HepG2 (cell line): Measurements from ENCODE around the gene BMF. TPM values are rescaled to one million over a fixed set of nuclear protein-coding genes. Genes with fewer than 3 reads are reported as not detected.
"Not testable (repeated sequence)": the region's sequence is repeated elsewhere in the genome, so short reads cannot be mapped to it uniquely, and the experiment has no call there.

Source experiments
- ATAC-seq: fragments of 200-7000 bp; cut with Tn5 transposase; 3 replicates; pipeline ENCODE4 v1.9.1; 2020; ENCODE audit warnings: mild to moderate bottlenecking, moderate library complexity
- BruUV-seq: library from RNA; stranded (reverse); fragments of 400-500 nt; replicated peaks from 2 replicates; lab custom pipeline; 2021; lab: Mats Ljungman, UMichigan
- CTCF ChIA-PET: fragments of 300-600 bp; formaldehyde crosslinking; extraction: SDS; loops from one replicate; lab custom pipeline; 2021; ENCODE audit warnings: low total read pairs, inconsistent platforms, low intra/inter-chr PET ratio; lab: Yijun Ruan, JAX
- POLR2A ChIA-PET: fragments of 350-600 bp; sonication (Branson Sonifier 250); formaldehyde crosslinking; loops from one replicate; lab custom pipeline; 2020; ENCODE audit warnings: antibody characterized with exemption, inconsistent platforms; lab: Yijun Ruan, JAX
- DNase-seq: peaks from one replicate; pipeline ENCODE4 v3.0.0-alpha.2; 2015; ENCODE audit warnings: low spot score
- FAIRE-seq: peaks from 3 replicates; lab custom pipeline; 2011; peaks lifted over from hg19 to GRCh38; lab: Jason Lieb, UNC
- H2AFZ ChIP-seq: one replicate; pipeline ENCODE4 v1.6.1; 2011; ENCODE audit warnings: low read length, inconsistent platforms
- H3K27ac ChIP-seq: fragments of 300-600 bp; 3 replicates; pipeline ENCODE4 v1.8.0; 2011; ENCODE audit warnings: mixed run types, mild to moderate bottlenecking, mixed read lengths, low read length, inconsistent platforms; ENCODE audit not compliant: insufficient read depth; ENCODE audit errors: extremely low read length
- H3K27me3 ChIP-seq, 2 experiments: fragments of 200-600 bp in 1 of 2; 2 replicates in 1 of 2; 3 replicates in 1 of 2; pipeline versions ENCODE4 v1.6.0 to v1.8.0; 2011; ENCODE audit warnings: low read length in 2 of 2, mild to moderate bottlenecking in 2 of 2, moderate library complexity in 2 of 2, inconsistent platforms in 1 of 2; ENCODE audit not compliant: insufficient read depth in 2 of 2, control insufficient read depth in 1 of 2
- H3K36me3 ChIP-seq, 2 experiments: fragments of 200-600 bp in 1 of 2; replicated peaks in 1 of 2; 2 replicates in 1 of 2; 3 replicates in 1 of 2; pipeline versions ENCODE4 v1.5.1 to v1.8.0; 2011; ENCODE audit warnings: low read length in 2 of 2, inconsistent platforms in 1 of 2; ENCODE audit not compliant: insufficient read depth in 2 of 2, control insufficient read depth in 1 of 2
- H3K4me1 ChIP-seq: 2 replicates; pipeline ENCODE4 v1.5.1; 2012; ENCODE audit warnings: low read length, inconsistent platforms; ENCODE audit not compliant: insufficient read depth
- H3K4me2 ChIP-seq: 2 replicates; pipeline ENCODE4 v1.6.0; 2011; ENCODE audit warnings: low read depth, low read length, inconsistent platforms
- H3K4me3 ChIP-seq, 3 experiments: fragments of 200-600 bp in 1 of 3; sonication (generic), shearing (Covaris generic) in 1 of 3; replicated peaks in 1 of 3; 2 replicates each; pipeline ENCODE4 v1.5.1; 2011 to 2016; ENCODE audit warnings: low read length in 3 of 3, inconsistent platforms in 2 of 3, low read depth in 2 of 3, mild to moderate bottlenecking in 2 of 3, control low read depth in 1 of 3, mixed read lengths in 1 of 3; ENCODE audit not compliant: insufficient read depth in 1 of 3
- H3K79me2 ChIP-seq: one replicate; pipeline ENCODE4 v1.6.1; 2011; ENCODE audit warnings: low read length, inconsistent platforms; ENCODE audit not compliant: insufficient read depth
- H3K9ac ChIP-seq: 2 replicates; pipeline ENCODE4 v1.6.0; 2011; ENCODE audit warnings: mild to moderate bottlenecking, low read depth, low read length, inconsistent platforms; ENCODE audit not compliant: insufficient read depth
- H3K9me3 ChIP-seq: 2 replicates; pipeline ENCODE4 v1.5.1; 2012; ENCODE audit warnings: mild to moderate bottlenecking, low read length
- H4K20me1 ChIP-seq: 2 replicates; pipeline ENCODE4 v1.6.0; 2011; ENCODE audit warnings: inconsistent platforms, mild to moderate bottlenecking, low read length, moderate library complexity; ENCODE audit not compliant: insufficient read depth
- WGBS: methylation state at CpG from one replicate; pipeline ENCODE4 v1.1.6; 2017; ENCODE audit warnings: low lambda C conversion rate; 5-methylcytosine and 5-hydroxymethylcytosine counted together
- in situ Hi-C: cut with HindIII; loops from 2 replicates; pipeline ENCODE4 v1.10.0; 2017; ENCODE audit warnings: low pct_unique_long_range_greater_than_20kb; ENCODE audit not compliant: extremely low pct_ligation_motif_present
- intact Hi-C: fragments of 100-400 bp; cut with micrococcal nuclease; formaldehyde crosslinking; loops from one replicate; pipeline ENCODE4 v1.10.0; 2022; ENCODE audit not compliant: unreplicated experiment
- polyA plus RNA-seq, 8 experiments: library from polyadenylated mRNA; depleted of rRNA in 3 of 8; stranded (reverse) in 7 of 8; unstranded in 1 of 8; fragments of >200 nt; fragmentation: Illumina TruSeq in 4 of 8; extraction: Trizol in 4 of 8; gene quantifications; 2 replicates each; pipeline versions ENCODE4 v1.2.1 to v1.2.3, GENCODE V29; 2011 to 2016; ENCODE audit warnings: low read depth in 4 of 8, missing spikeins in 1 of 8, mixed read lengths in 1 of 8; ENCODE audit not compliant: insufficient read depth in 1 of 8
- total RNA-seq, 5 experiments: library from RNA; depleted of rRNA; stranded (reverse); fragments of >200 nt; fragmentation: Illumina TruSeq; extraction: Trizol; gene quantifications; 2 replicates each; pipeline ENCODE4 v1.2.3, GENCODE V29; 2016; ENCODE audit warnings: low read depth in 1 of 5

BMF gene
- total and polyA plus RNA-seq, 2 of the 13 experiments (the other 11 are each of a cell fraction or from before 2014, with no cell fraction given): 8.7 to 15.9 TPM

DNA sequence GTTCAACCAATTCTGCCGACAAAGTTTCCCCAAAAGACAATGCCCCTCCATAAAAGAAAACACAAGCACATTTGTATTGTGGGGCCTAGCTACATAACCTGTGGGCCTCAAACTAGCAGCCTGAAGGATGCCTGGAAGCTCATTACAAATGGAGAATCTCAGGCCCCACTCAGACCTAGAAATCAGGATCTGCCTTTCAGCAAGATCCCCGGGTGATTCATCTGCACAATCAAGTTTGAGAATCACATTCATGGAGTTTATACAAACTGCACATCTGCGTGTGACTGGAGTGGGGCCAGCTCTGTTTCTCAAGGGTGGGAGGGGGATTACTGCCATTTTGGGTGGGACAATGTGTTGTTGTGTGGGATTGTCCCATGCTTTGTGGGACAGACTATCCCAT is 15.7 kb upstream of the BMF start:
- H3K79me2 ChIP-seq, POLR2A ChIA-PET, intact Hi-C loops, H3K27ac ChIP-seq, H3K4me3 ChIP-seq, H3K36me3 ChIP-seq, DNase-seq, FAIRE-seq, H3K9ac ChIP-seq, ATAC-seq, CTCF ChIA-PET, H4K20me1 ChIP-seq, in situ Hi-C loops, BruUV-seq, H2AFZ ChIP-seq, H3K9me3 ChIP-seq, H3K4me2 ChIP-seq, H3K4me1 ChIP-seq: not testable (repeated sequence)
- WGBS: 62% methylated on average over 3 of the region's 3 CpGs
- H3K27me3 ChIP-seq: peaks cover 0 to 13% of the 10 kb centered on the region in 2 experiments; a peak in 2 of 5 replicates

GRCh38 chr15:40123863-40124262 is 15.2 kb upstream of the BMF start:
- H3K36me3 ChIP-seq, BruUV-seq, H3K4me3 ChIP-seq, H3K4me1 ChIP-seq, H3K4me2 ChIP-seq, H3K9ac ChIP-seq, H3K9me3 ChIP-seq, H2AFZ ChIP-seq, CTCF ChIA-PET, ATAC-seq, POLR2A ChIA-PET, DNase-seq, H3K27ac ChIP-seq, H3K79me2 ChIP-seq, in situ Hi-C loops, FAIRE-seq, intact Hi-C loops, H4K20me1 ChIP-seq: not testable (repeated sequence)
- H3K27me3 ChIP-seq: peaks cover 0 to 13% of the 10 kb centered on the region in 2 experiments; a peak in 2 of 5 replicates
- 50% methylated on average over 5 of the region's 5 CpGs for WGBS

DNA sequence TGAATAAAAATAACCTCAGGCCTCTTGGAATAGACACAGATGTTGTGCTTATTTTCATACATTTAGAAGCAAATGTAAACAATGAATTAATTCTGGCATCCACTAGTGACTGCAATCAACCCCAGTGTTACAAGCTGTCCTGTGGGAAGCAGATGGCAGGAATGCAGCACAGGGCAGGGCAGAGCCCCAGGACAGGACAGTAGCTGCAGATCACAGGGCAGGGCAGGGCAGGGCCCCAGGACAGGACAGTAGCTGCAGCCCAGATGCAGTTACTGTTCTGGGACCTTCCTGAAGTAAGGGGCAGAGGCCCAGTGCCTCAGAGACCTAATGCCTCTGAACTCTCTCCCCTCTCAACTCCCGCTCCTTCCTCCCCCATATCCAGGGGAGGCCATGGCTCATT is 14.3 kb upstream of the BMF start:
- H3K4me2 ChIP-seq, intact Hi-C loops, CTCF ChIA-PET, H2AFZ ChIP-seq, H4K20me1 ChIP-seq, DNase-seq, FAIRE-seq, in situ Hi-C loops, H3K4me1 ChIP-seq, H3K4me3 ChIP-seq, H3K27ac ChIP-seq, H3K9me3 ChIP-seq, H3K79me2 ChIP-seq, BruUV-seq, H3K36me3 ChIP-seq, H3K9ac ChIP-seq, POLR2A ChIA-PET, H3K27me3 ChIP-seq, ATAC-seq: not testable (repeated sequence)
- WGBS: no CpG with 5 or more reads among the region's 1 CpG
